Heart left ventricle (tissue), 11 donors: ENCODE results near the gene DTD2. TPM values are rescaled to one million over a fixed set of nuclear protein-coding genes. Genes with fewer than 3 reads are reported as not detected.

Experiments
- polyA plus RNA-seq, 2 donors: library from polyadenylated mRNA; stranded (reverse); fragments of 200-250 nt; gene quantifications; one replicate each; pipeline ENCODE4 v1.2.3, GENCODE V29; 2013
- total RNA-seq, 9 donors: library from RNA; depleted of rRNA in 2 of 9; stranded (reverse); fragments of >200 nt in 2 of 9; fragmentation: NEBNext Ultra II Directional in 3 of 9; extraction: Animal tissue kit (Norgen Biotek cat#: 25700) in 3 of 9; gene quantifications; one replicate each; pipeline versions ENCODE4 v1.1.0 to v1.2.4, GENCODE V29; 2016 to 2023
- donor health status: ischemic (EF 13 %, LVEDD 7.1; RV severe dilation, severe dysfunction).
- donor health status: healthy with polysubstance abuse.
- donor health status: DM: no; HTN: yes; CAD: no.
- donor health status: DM: no; HTN: no; CAD: no.
- donor health status: ischemic (EF 25% LVEDD 5.7; RV mildly dilated, moderate dysfunction).
- donor health status: healthy.
- donor health status: DM: yes; HTN: yes; CAD: no.
- donor health status: PGD.
- donor health status: nonischemic (EF 23%, LVEDD 6.1; RV moderate dilation, normal function).

DTD2 gene
- total and polyA plus RNA-seq, 11 donors = 4.0 to 12.2 (median 8.2) TPM

Other genes starting within 250 kb of the DTD2 start
- gene HECTD1, start 249.7 kb downstream of the DTD2 start, total RNA-seq = 100 to 1,000 TPM; 122 to 185 (median 158) TPM
- 100 to 1,000 TPM in 1 of 2 donors, 10 to 100 TPM in 1; 42.4 to 108 TPM for gene HECTD1, start 249.7 kb downstream of the DTD2 start, polyA plus RNA-seq
- 10 to 100 TPM; 24.9 to 57.6 (median 45.5) TPM for gene HEATR5A, start 37.0 kb downstream of the DTD2 start, total RNA-seq
- 10 to 100 TPM; 22.4 to 42.3 TPM for gene HEATR5A, start 37.0 kb downstream of the DTD2 start, polyA plus RNA-seq
- gene GPR33, start 30.5 kb upstream of the DTD2 start, total RNA-seq = not detected
- not detected for gene GPR33, start 30.5 kb upstream of the DTD2 start, polyA plus RNA-seq
- 10 to 100 TPM; 16.1 to 28.7 (median 19.1) TPM for gene NUBPL, start 103.9 kb upstream of the DTD2 start, total RNA-seq
- 1 to 10 TPM; 6.2 to 7.3 TPM for gene NUBPL, start 103.9 kb upstream of the DTD2 start, polyA plus RNA-seq